Hepatocyte (in vitro differentiated cells): ENCODE results near the gene CACNB4.

Experiments used
- EZH2 ChIP-seq: fragments of 200-600 bp; sonication (generic); IDR thresholded peaks from 2 replicates; pipeline ENCODE4 v1.6.1; 2016; ENCODE audit warnings: antibody characterized with exemption, mild to moderate bottlenecking, borderline replicate concordance
- EZH2phosphoT487 ChIP-seq: fragments of 200-600 bp; sonication (generic); IDR thresholded peaks from one replicate; pipeline ENCODE4 v1.6.1; 2018; ENCODE audit warnings: antibody characterized with exemption, mild to moderate bottlenecking, low read depth, moderate library complexity; ENCODE audit not compliant: unreplicated experiment, severe bottlenecking
- TF ChIP-seq, protein P1 (sequence below): fragments of 200-600 bp; sonication (generic); IDR thresholded peaks from 2 replicates; pipeline ENCODE4 v1.5.1; 2016; ENCODE audit warnings: antibody characterized with exemption, mild to moderate bottlenecking; ENCODE audit not compliant: poor library complexity

DNA sequence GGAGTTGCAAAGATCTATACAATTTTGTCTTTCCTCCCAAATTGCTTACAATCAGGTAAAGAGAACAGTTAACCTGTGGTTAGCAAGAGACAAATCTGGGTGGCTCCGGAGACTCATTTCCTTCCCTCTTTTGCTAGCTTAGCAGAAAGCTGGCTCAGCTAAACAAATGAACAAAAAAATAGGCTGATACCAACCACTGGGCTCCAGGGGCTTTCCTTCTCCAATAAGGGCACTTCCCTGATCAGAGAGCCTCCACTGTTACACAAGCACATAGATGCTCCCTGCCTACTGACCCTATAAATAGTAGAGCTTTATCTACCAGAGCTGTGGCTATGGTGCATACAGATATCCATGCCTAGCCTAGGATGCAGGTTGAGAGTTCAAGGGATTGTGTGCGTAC lies 180.5 kb downstream of the CACNB4 start:
- TF ChIP-seq, protein P1, sequence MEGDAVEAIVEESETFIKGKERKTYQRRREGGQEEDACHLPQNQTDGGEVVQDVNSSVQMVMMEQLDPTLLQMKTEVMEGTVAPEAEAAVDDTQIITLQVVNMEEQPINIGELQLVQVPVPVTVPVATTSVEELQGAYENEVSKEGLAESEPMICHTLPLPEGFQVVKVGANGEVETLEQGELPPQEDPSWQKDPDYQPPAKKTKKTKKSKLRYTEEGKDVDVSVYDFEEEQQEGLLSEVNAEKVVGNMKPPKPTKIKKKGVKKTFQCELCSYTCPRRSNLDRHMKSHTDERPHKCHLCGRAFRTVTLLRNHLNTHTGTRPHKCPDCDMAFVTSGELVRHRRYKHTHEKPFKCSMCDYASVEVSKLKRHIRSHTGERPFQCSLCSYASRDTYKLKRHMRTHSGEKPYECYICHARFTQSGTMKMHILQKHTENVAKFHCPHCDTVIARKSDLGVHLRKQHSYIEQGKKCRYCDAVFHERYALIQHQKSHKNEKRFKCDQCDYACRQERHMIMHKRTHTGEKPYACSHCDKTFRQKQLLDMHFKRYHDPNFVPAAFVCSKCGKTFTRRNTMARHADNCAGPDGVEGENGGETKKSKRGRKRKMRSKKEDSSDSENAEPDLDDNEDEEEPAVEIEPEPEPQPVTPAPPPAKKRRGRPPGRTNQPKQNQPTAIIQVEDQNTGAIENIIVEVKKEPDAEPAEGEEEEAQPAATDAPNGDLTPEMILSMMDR = no peak
- TF ChIP-seq EZH2phosphoT487 (no peak), EZH2 (no peak)
